Embryonic facial prominence (tissue), 1 donor: Measurements from ENCODE around the gene CGN.
"Not testable (repeated sequence)": the region's sequence is repeated elsewhere in the genome, so short reads cannot be mapped to it uniquely, and the experiment has no call there.

Experiments
- DNase-seq: peaks from one replicate; pipeline ENCODE4 v3.0.0-alpha.2; 2016; ENCODE audit errors: extremely low spot score

The CGN gene

GRCh38 chr1:151502035-151502700 lies 9.0 kb upstream of the CGN start:
- DNase-seq, result no peak

- DNase-seq, result no peak
These were observed 8.1 kb upstream of the CGN start for GRCh38 chr1:151502859-151503780.

DNA sequence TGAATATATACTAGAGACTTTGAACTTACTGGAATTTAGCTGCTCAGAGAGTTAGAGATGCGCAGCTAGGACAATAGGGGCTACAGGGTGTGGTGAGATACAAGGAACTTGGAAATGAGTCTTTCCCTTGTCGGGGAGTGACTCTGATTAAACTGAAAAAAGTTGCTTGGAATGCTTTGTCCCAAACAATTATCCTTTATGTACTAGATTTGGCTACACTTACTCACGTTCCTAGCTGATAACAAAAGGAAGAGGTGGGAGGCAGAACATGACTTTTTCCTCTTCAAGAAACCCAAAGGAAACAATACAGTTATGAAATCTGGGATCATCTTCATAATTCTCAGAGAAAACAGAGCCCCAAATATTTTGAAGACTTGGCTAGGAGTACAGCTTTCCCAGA lies 6.9 kb upstream of the CGN start:
- DNase-seq, result no peak

GRCh38 chr1:151504759-151505158 lies 6.4 kb upstream of the CGN start:
- no peak for DNase-seq

GRCh38 chr1:151508833-151509232 lies 2.4 kb upstream of the CGN start:
- DNase-seq, result no peak

DNA sequence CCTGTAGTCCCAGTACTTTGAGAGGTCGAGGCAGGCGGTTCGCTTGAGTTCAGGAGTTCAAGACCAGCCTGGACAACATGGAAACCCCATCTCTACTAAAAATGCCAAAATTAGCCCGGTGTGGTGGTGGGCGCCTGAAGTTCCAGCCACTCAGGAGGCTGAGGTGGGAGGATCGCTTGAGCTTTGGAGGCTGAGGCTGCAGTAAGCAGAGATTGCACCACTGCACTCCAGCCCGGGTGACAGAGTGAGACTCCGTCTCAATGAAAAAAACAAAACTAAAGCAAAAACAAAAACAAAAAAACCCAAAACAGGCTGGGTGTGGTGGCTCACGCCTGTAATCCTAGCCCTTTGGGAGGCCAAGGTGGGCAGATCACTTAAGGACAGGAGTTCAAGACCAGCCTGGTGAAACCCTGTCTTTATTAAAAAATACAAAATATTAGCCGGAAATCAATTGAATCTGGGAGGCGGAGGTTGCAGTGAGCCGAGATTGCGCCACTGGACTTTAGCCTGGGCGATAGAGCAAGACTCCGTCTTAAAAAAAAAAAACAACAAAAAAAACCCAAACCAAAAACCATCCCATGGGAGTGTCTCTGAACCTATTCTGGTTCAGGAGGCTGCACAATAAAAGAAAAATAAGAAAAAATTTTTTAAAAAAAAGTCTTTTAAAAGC lies 1.7 kb upstream of the CGN start:
- DNase-seq, result no peak

DNA sequence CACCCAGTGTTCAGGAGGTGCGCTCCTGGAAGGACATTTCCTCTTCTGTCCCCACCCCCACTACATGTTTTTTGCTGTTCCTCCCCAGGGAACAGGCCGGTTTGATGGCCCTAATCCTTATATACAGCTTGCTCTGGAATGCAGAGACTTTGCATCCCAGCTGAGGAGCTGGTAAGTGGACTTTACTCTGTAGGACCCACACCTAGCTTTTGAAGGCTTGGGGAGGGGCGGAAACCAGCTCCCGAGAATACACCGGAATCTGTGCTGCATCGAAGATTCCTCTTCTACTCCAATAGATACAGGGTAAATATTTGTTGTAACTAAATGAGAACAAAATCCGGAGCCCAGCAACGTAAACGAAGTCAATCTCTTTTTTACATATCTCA lies 1.2 kb upstream of the CGN start:
- no peak for DNase-seq

DNA sequence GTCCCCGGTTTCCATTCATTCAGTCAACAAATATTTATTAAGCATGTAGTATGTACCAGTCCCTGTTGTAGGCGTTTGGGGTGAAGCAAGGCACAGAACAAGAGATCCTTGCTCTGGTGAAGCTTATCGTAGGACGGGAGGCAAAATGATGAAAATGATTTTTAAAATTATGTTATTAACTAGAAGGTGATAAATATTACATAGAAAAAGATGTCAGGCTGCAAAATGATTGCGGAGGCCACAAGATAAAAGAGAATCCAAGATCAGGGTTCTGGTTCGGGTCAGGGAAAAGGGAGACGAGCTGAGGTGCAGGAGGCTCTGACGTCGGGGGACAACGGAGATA lies 602 bp upstream of the CGN start:
- DNase-seq, result no peak

- DNase-seq, result no peak
These were observed 539 bp downstream of the CGN start for GRCh38 chr1:151511636-151512215.

- DNase-seq, result no peak
These were observed 1.1 kb downstream of the CGN start for GRCh38 chr1:151512326-151512725.

DNA sequence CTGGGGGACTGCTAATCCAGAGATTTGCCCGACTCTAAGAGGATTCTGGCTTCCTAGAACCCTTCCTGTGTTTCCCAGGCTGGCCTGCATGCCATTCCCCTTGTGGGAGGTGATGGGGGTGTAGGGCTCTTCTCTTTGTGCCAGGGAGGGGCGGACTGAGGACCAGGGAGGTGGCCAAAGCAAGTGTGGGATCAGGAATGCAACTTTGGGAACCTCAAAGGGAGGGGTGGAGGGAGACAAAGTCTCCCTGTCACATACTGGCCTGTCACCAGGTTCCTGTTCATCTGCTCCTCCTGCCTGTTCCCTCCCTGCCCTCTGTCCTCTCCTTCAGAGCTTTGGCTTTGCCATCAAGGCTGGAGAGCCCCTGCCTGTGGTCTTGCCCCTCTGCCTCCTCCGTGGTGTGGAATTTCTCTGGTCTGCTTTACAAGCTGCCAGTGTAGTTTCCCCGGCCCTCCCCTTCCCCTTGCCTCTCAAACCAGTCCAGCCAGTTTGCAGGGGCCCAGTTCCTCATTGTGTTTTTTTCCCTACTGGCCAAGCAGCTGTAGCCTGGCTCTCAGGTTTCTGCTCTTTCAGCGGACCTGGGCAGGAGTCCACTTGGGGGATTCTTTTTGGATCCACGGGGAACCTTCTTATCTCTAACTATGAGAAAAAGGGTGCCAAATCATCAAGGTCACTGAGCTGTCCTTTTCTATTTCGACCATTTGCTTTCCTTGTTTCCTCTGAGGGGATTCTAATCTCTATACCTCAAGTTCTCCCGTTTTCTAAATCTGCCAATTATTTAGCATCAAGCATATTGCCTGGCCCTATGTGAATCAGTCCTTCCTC lies 1.8 kb downstream of the CGN start:
- DNase-seq, result no peak

DNA sequence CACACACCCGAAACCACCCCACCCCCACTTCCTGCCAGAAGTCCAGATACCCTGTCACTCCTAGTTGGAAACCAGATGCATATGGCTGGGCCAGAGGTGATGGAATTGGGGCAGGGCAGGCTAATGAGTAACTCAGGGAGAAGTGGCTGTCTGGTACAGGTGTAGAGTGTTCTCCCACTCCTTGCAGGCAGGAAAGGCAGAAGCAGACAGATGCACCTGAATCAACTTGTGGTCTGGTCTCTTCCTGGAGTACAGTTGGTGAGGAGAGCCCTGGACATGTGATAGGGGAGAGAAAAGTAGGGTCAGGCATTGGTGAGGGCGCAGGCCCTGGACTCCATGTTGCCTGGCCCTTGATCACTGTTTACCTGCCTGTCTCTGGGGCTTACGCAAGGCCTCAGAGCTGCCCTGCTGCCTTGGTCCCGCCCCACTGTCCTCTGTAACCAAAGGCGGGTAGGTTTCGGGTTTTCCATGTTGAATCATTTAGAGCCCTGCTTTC lies 2.5 kb downstream of the CGN start:
- DNase-seq, result no peak

DNA sequence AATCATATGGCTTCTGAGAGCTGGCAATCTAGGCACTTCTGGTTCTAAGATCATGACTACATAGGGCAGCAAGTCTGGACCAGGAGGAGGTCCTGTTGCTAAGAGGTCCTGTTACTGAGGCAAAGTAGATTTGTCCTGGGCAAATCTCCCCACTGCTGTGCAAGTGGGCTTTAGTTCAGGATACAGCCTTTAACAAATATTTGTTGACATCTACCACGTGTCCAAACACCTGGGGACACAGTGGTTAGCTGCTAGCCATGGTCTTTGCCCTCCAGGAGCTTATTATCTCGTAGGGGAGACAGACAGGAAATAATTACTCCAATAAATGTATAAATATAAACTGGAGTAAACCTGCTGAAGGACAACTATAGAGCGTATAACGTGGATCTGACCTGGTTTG lies 3.2 kb downstream of the CGN start:
- DNase-seq, result no peak

DNA sequence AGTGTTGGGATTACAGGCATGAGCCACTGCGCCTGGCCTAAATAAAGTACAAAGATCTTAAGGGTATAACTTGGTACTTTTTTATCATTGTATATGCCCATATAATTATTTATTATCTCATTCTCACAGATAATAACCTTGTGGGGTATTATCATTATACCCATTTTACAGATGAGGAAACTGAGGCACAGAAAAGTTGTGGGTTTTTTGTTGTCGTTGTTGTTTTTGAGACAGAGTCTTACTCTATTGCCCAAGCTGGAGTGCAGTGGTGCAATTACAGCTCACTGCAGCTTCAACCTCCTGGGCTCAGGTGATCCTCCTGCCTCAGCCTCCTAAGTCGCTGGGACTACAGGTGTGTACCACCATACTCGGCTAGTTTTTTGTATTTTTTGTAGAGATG lies 4.1 kb downstream of the CGN start:
- DNase-seq, result no peak

GRCh38 chr1:151516031-151516511 lies 4.9 kb downstream of the CGN start:
- DNase-seq, result no peak

- no peak for DNase-seq
These were observed 7.2 kb downstream of the CGN start for GRCh38 chr1:151518431-151518830.

DNA sequence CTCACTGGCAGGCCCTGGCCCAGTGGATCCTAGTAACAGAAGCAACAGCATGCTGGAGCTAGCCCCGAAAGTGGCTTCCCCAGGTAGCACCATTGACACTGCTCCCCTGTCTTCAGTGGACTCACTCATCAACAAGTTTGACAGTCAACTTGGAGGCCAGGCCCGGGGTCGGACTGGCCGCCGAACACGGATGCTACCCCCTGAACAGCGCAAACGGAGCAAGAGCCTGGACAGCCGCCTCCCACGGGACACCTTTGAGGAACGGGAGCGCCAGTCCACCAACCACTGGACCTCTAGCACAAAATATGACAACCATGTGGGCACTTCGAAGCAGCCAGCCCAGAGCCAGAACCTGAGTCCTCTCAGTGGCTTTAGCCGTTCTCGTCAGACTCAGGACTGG lies 7.7 kb downstream of the CGN start:
- no peak for DNase-seq

DNA sequence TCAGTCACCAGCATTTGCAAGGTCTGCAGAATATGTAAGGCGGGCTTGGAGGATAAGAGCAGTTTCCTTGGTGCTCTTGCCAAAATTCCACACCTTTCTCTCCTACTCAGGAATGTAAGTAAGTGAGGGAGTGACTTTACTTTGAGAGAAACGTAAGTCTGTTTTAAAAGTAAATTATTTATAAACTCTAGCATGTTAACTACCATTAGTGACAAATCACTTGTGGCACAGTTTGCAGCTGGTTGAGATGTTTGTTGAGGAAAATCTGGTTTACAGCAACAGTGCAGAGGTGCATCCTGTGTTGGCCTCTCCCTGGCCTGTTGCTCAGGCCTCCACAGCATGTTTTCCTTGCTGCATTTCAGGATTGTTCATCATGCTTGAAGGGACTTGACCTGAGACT lies 8.5 kb downstream of the CGN start:
- no peak for DNase-seq

DNA sequence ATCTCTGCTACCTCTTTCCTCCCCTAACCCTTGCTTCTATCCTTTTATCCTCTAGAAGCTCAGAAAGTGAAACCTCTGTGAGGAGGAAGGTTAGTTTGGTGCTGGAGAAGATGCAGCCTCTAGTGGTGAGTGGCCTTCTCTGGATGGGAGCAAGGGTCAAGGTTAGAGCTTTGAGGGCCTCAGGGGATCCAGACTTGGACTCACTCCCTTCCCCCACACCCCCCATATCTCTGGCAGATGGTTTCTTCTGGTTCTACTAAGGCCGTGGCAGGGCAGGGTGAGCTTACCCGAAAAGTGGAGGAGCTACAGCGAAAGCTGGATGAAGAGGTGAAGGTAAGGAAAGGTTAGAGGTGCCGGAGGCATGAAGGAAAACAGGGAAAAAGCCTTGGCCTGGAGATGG lies 9.2 kb downstream of the CGN start:
- no peak for DNase-seq

DNA sequence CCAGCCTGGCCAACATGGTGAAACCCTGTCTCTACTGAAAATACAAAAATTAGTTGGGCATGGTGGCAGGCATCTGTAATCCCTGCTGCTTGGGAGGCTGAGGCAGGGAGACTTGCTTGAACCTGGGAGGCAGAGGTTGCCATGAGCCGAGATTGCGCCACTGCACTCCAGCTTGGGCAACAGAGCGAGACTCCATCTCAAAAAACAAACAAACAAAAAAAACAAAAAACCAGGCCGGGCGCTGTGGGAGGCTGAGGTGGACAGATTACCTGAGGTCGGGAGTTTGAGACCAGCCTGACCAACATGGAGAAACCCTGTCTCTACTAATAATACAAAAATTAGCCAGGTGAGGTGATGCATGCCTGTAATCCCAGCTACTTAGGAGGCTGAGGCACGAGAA lies 11.2 kb downstream of the CGN start:
- DNase-seq, result not testable (repeated sequence)

DNA sequence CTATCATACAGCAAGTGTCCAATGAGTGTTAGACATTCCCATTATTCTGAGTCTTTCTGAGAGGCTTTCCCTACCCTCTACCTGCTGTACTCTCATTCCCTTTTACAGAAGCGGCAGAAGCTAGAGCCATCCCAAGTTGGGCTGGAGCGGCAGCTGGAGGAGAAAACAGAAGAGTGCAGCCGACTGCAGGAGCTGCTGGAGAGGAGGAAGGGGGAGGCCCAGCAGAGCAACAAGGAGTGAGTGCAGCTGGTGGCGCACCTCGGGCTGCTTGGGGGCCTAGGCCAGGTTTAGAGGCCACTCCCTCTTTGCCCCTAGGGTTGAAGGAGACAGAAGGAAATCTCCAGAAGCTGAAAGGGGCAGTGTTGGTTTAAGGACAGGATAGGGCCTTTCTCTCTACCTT lies 12.1 kb downstream of the CGN start:
- no peak for DNase-seq
